NCI-H1436 treated with DMSO at 0.1 percent for 48 hours (cell line): Measurements from ENCODE around the gene IRS2.

ENCODE experiments used
- DNase-seq: peaks from one replicate; lab custom pipeline; 2025; lab: John Stamatoyannopoulos, UW

The IRS2 gene

DNA sequence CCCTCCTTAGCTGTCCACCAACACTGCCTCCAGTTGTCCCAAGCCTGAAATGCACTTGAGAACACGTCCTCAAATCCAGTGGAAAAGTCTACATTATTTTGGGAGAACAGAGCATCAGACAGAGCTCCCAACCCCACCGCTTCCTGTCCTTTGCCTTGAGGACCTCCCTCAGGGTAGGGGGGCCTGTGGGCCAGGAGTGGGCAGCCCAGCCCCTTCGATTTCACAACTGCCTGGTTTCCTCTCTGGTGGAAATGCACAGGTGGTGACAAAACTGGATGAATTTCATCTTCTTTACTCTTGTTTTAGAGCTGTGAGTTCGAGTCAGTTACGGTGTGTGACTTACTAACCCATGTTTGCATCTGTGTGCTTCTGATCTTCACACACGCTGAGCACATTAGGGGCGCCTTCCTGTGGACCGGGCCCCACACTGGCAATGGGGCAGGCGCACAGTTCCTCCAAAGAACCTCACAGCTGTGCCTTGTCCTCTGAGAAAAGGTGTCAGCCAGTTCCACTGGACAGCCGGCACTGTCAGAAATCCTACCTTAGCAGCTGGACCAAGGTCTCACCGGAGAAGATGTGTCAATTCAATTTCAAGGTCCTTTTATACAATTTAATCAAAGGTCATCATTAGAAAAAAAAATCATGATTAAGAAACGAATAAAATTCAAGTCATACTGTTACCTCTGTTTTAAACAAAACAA is 80.2 kb downstream of the IRS2 start:
- DNase-seq, result no peak

DNA sequence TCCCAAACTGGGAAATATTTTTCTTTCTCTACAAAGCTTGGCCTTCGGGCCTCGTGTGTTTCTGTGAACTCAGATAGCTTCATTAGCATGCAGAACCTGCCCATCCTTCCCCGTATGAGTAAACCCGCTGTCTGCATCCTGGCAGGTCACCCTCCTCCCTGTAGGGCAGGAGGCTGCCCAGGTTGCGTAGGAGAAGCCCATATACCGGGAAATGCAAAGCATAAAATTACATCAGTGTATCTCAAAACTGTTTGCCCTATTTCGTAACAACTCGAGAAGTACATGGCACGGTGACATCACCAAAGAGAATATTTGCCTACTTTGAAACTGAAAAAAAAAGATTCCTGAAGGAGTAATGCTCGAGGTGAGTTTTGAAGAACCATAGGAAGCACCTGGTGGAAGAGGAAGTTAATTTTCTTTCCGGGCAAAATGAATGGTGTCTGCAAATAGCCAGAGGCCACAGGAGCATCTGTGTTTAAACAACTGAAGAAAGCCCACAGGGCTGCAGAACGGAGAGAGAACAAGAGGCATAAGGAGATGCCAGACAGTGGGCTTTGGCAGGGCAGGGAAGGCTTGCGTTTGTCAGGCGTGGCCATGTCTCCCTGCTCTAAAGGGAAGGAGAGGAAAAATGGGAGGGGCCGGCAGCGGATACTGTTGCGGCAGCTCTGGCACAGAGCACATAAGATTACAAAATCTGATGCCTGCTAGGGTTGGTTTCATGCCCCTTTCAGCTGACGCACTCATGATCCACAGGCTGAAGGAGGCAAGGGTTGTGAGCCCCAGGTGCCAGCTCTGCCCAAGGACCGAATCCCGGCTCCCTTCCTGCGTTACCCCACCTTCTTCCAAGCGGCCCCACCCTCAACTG is 81.4 kb downstream of the IRS2 start:
- DNase-seq, result no peak

GRCh38 chr13:109703250-109703649 is 83.1 kb downstream of the IRS2 start:
- no peak for DNase-seq
